ENCODE data around the gene KRT7.

The KRT7 gene

GRCh38 chr12:52258335-52258901, 25.4 kb downstream of the KRT7 start:
- DNase-seq = peak; percentile 82

- no peak for DNase-seq
Measured at GRCh38 chr12:52259657-52260243, 26.7 kb downstream of the KRT7 start.

GRCh38 chr12:52260361-52261207, 27.5 kb downstream of the KRT7 start:
- no peak for DNase-seq

GRCh38 chr12:52261208-52261484, 28.1 kb downstream of the KRT7 start:
- DNase-seq = no peak

- no peak for DNase-seq
Measured at GRCh38 chr12:52262286-52262685, 29.2 kb downstream of the KRT7 start.

GRCh38 chr12:52263761-52264434, 30.9 kb downstream of the KRT7 start:
- DNase-seq = no peak

GRCh38 chr12:52264435-52264825, 31.4 kb downstream of the KRT7 start:
- DNase-seq = no peak

- no peak for DNase-seq
Measured at GRCh38 chr12:52266514-52266913, 33.5 kb downstream of the KRT7 start.

- DNase-seq = peak; percentile 35
Measured at GRCh38 chr12:52267266-52267665, 34.2 kb downstream of the KRT7 start.

GRCh38 chr12:52267699-52268098, 34.7 kb downstream of the KRT7 start:
- no peak for DNase-seq

GRCh38 chr12:52268212-52268611, 35.2 kb downstream of the KRT7 start:
- DNase-seq = peak; percentile 35

GRCh38 chr12:52270541-52271070, 37.6 kb downstream of the KRT7 start:
- DNase-seq = peak; percentile 50

- no peak for DNase-seq
Measured at GRCh38 chr12:52271158-52271557, 38.1 kb downstream of the KRT7 start.

- peak; percentile 50 for DNase-seq
Measured at GRCh38 chr12:52274521-52275120, 41.6 kb downstream of the KRT7 start, which contains the start of gene KRT86. KRT86 (plus strand) TSS chr12:52274645; CDS start chr12:52301917, 27,272 bp downstream.

- DNase-seq = peak; percentile 42
Measured at GRCh38 chr12:52275686-52276085, 42.6 kb downstream of the KRT7 start.

- DNase-seq = peak; percentile 55
Measured at GRCh38 chr12:52277486-52278245, 44.6 kb downstream of the KRT7 start.

GRCh38 chr12:52278575-52279421, 45.8 kb downstream of the KRT7 start:
- DNase-seq = peak; percentile 94

GRCh38 chr12:52279422-52280318, 46.6 kb downstream of the KRT7 start:
- DNase-seq = peak; percentile 49

GRCh38 chr12:52280319-52280795, 47.3 kb downstream of the KRT7 start:
- DNase-seq = peak; percentile 64
